Activated CD8-positive, alpha-beta T cell treated with anti-CD3 and anti-CD28 coated beads, Interleukin-2, amount 10 ng/mL, durations not matched to agents 7 days and 5 days (primary cell): ENCODE results near the gene DENND2D. TPM values are rescaled to one million over a fixed set of nuclear protein-coding genes. Genes with fewer than 3 reads are reported as not detected.
A peak's percentile ranks its signal among the peaks of the same experiment; 100 is the strongest.

Experiments
- ATAC-seq: fragments of 150-1000 bp; cut with Tn5 transposase; one replicate; pipeline ENCODE4 v1.10.0; 2021; ENCODE audit warnings: moderate library complexity
- CTCF ChIA-PET: fragments of 350-600 bp; sonication (Branson Sonifier 250); formaldehyde crosslinking; loops from one replicate; lab custom pipeline; 2021; ENCODE audit warnings: antibody characterized with exemption; lab: Charles Lee
- POLR2A ChIA-PET: fragments of 350-600 bp; sonication (Branson Sonifier 250); formaldehyde crosslinking; loops from one replicate; lab custom pipeline; 2021; ENCODE audit warnings: antibody characterized with exemption; lab: Charles Lee
- DNase-seq: peaks from one replicate; pipeline ENCODE4 v3.0.0-alpha.2; 2020
- H3K27ac Mint-ChIP-seq: one replicate; pipeline ENCODE4 v1.8.0; 2021; ENCODE audit warnings: mild to moderate bottlenecking, mixed read lengths
- H3K27me3 Mint-ChIP-seq: one replicate; pipeline ENCODE4 v1.8.0; 2021; ENCODE audit warnings: low read depth, mixed read lengths
- H3K36me3 Mint-ChIP-seq: one replicate; pipeline ENCODE4 v1.8.0; 2021; ENCODE audit warnings: low read depth, mixed read lengths
- H3K4me1 Mint-ChIP-seq: one replicate; pipeline ENCODE4 v1.8.0; 2021; ENCODE audit warnings: low read depth, mixed read lengths
- H3K4me3 Mint-ChIP-seq: one replicate; pipeline ENCODE4 v1.8.0; 2021; ENCODE audit warnings: mild to moderate bottlenecking, mixed read lengths
- H3K9me3 Mint-ChIP-seq: one replicate; pipeline ENCODE4 v1.8.0; 2022; ENCODE audit warnings: mixed read lengths; ENCODE audit not compliant: insufficient read depth
- total RNA-seq, 2 experiments: library from RNA; stranded (reverse); gene quantifications; one replicate each; pipeline ENCODE4 v1.2.3, GENCODE V29; 2021

DENND2D gene
- total RNA-seq, 2 experiments from 2014 or later, result 262 to 275 TPM

DNA sequence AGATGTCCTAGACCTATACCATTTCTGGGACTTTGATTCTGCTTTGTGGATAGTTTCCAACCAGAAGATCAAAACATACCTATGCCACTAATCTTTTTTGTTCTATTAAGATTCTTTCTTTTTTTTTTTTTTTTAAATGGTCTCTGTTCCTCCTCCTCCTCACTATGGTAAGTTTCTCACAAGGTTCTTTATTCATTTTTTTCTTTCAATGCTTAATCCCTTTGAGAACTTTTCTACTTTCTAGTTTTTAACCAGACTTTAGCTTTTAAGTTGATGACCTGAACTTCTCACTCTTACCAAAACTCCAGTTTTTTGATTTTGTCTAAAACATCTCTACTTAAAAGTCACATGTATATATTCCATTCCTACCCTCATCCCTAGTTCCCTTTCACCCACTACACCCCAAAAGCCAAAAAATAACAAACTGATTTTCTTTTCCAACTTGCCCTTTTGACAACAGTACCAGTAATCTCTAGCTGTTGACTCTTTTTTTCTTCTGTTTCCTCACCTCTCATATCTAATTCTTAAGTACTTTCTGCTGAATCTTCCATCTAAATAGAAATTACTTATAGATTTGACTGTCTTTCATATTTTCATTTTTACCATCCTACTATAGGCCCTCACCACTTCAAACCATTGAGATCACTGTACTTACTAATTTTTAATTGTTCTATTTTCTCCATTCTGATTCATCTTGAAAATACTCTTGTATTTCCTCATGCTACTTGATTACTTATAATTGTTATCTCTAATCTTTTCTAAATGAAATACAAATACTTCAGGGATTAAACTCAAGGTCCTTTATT, 54.3 kb downstream of the DENND2D start:
- peaks cover 45% of the 10 kb centered on the region for H3K4me1 Mint-ChIP-seq
- POLR2A ChIA-PET, result no interaction called here
- ATAC-seq, result no peak

DNA sequence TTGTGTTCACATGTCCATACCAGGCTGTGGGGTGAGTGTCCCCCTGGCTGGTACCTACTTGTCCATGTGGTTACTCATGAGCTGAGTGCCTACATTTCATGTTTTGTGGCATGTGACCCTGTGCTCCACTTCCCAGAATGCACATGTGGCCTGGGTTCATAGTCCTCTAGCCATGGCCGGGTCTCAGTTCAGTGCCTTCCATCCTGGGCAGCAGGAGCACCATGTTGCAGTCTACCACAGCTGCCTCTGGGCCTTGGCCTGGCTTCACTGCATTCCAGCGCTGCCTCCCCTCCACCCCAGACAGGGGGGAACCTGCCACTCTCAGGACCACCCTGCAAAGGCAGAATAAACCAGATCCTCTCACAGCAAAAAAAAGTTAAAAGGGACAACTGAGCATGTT, 54.9 kb downstream of the DENND2D start:
- ATAC-seq, result no peak
- no peaks in the 10 kb centered on the region for H3K9me3 Mint-ChIP-seq
- no peaks in the 10 kb centered on the region for H3K27me3 Mint-ChIP-seq
- H3K4me3 Mint-ChIP-seq, result no peak overlapping the region
- peaks cover 47% of the 10 kb centered on the region for H3K4me1 Mint-ChIP-seq
- ChIA-PET POLR2A (no interaction called here), CTCF (no interaction called here)
- peaks cover 46% of the 10 kb centered on the region for H3K36me3 Mint-ChIP-seq
- no peak for DNase-seq
- no peak overlapping the region for H3K27ac Mint-ChIP-seq

More for the DNA sequence above, 54.3 kb downstream of the DENND2D start:
- Mint-ChIP-seq H3K27ac (peak overlapping the region; percentile 24), H3K4me3 (no peak overlapping the region), H3K27me3 (no peaks in the 10 kb centered on the region), H3K9me3 (no peaks in the 10 kb centered on the region), H3K36me3 (peaks cover 50% of the 10 kb centered on the region)
- CTCF ChIA-PET, result no interaction called here
- DNase-seq, result no peak

DNA sequence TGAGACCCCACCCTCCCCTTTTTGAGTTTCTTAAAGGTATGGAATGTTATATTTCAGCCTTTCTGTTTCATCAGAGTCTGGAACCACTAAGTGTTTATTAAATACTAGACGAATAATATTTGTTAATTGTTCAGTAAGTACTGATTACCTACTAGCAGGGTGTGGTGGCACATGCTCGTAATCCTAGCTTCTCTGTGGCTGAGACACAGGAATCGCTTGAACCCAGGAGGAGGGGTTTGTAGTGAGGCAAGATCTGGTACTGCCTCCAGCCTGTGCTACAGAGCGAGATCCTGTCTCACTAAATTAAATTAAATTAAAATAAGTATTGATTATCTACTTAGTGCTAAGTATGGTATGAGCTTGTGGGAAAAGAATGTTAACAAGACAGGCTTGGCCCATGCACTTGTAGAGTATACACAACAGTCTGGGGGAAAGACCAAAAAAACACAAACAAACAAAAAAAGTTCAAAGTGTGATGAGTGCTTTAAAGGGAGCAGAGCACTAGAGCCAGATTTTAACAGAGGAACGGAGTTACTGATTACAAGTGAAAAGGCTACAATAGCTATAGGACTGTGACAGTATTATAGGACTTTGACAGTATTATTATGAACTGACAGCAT, 58.0 kb downstream of the DENND2D start:
- peaks cover 34% of the 10 kb centered on the region for H3K36me3 Mint-ChIP-seq
- ATAC-seq, result no peak
- CTCF ChIA-PET, result interaction anchor here (0.9 kb wide), 1 partner anchor 81 kb away, joined by 3 read pairs; no protein-coding TSS in a partner anchor
- DNase-seq, result no peak
- H3K4me1 Mint-ChIP-seq, result peaks cover 51% of the 10 kb centered on the region
- H3K27me3 Mint-ChIP-seq, result no peaks in the 10 kb centered on the region
- no peak overlapping the region for H3K27ac Mint-ChIP-seq
- no peaks in the 10 kb centered on the region for H3K9me3 Mint-ChIP-seq
- no peak overlapping the region for H3K4me3 Mint-ChIP-seq
- POLR2A ChIA-PET, result interaction anchor here (0.9 to 1.0 kb wide), 2 partner anchors 179 to 612 kb away, joined by 3 to 4 read pairs; partner anchors contain the start of gene LRIF1

DNA sequence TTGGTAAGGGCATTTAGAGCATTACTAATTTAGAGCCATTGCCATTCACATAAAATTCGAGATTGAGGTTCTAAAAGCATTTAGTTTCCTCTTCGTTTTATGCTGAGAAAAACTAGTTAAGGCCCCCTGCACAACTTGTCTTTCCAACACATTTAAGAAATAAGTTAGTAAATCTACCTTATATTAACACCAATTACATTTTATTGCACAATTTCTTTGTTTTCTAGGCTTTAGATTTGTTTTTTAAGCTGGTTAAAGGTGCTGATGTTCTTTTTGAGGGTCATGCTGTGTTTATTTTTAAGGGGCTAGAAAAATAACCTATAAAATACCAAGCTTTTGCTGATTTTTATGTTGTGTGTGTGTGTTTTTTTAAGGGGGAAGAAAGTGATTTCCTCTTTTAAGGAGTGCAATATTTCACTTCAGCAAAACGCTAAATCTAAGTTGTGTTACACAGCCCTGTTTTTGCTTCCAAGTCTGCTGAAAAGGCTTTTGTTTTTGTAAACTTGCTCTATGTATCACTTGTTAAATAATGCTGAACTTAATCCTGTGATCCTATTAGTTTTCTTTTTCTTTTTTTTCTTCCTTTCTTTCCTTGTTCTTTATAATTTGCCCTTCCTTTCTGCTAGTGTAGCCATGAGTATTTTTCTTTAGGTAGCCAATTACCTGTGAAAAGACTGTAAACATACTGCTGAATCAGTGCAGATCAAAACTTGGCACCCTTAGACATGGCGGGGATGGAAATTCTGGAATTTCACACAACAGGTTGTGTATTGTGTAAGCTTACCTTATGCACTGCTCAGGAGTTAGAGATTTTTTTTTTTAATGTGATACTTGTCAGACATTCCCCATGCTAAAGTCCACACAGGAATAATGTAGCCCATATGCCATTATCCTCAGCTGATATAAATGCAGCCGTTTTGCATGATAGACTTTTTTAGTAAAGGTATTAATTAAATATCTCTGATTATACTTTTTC, 58.9 kb downstream of the DENND2D start:
- DNase-seq (no peak), ATAC-seq (no peak)
- CTCF ChIA-PET, result interaction anchor here (1.4 to 1.5 kb wide), 2 partner anchors 9 to 58 kb away, joined by 3 to 4 read pairs; no protein-coding TSS in a partner anchor
- Mint-ChIP-seq H3K36me3 (peaks cover 37% of the 10 kb centered on the region), H3K4me1 (peaks cover 52% of the 10 kb centered on the region), H3K27ac (peak overlapping the region; percentile 95), H3K27me3 (no peaks in the 10 kb centered on the region), H3K9me3 (no peaks in the 10 kb centered on the region), H3K4me3 (peak overlapping the region; percentile 97)
- POLR2A ChIA-PET, result interaction anchor here (0.9 to 2.8 kb wide), 9 partner anchors 7 to 613 kb away, joined by 3 to 18 read pairs (median 4); partner anchors contain the start of gene LRIF1

DNA sequence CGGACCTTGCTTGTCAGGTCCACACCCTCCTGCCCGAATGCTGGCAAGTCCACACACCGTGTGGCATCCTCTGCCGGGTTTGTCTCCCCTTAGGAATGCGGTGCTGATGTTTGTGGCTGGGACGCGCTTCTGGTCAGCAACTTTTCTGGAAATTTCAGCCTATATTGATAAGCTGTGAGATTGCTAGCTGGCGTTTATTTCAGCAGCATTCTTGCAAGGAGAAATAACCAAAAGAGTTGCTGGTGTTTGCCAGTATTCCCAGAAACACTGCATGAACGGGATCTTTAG, 59.8 kb downstream of the DENND2D start:
- ChIA-PET POLR2A (interaction anchor here (0.6 to 2.8 kb wide), 9 partner anchors 8 to 81 kb away, joined by 3 to 18 read pairs (median 3); no protein-coding TSS in a partner anchor), CTCF (interaction anchor here (1.4 to 1.5 kb wide), 2 partner anchors 10 to 59 kb away, joined by 3 to 4 read pairs; no protein-coding TSS in a partner anchor)
- Mint-ChIP-seq H3K9me3 (no peaks in the 10 kb centered on the region), H3K27ac (peak overlapping the region; percentile 95), H3K4me1 (peaks cover 45% of the 10 kb centered on the region), H3K36me3 (peaks cover 35% of the 10 kb centered on the region), H3K4me3 (peak overlapping the region; percentile 97), H3K27me3 (no peaks in the 10 kb centered on the region)
- ATAC-seq (no peak), DNase-seq (no peak)

DNA sequence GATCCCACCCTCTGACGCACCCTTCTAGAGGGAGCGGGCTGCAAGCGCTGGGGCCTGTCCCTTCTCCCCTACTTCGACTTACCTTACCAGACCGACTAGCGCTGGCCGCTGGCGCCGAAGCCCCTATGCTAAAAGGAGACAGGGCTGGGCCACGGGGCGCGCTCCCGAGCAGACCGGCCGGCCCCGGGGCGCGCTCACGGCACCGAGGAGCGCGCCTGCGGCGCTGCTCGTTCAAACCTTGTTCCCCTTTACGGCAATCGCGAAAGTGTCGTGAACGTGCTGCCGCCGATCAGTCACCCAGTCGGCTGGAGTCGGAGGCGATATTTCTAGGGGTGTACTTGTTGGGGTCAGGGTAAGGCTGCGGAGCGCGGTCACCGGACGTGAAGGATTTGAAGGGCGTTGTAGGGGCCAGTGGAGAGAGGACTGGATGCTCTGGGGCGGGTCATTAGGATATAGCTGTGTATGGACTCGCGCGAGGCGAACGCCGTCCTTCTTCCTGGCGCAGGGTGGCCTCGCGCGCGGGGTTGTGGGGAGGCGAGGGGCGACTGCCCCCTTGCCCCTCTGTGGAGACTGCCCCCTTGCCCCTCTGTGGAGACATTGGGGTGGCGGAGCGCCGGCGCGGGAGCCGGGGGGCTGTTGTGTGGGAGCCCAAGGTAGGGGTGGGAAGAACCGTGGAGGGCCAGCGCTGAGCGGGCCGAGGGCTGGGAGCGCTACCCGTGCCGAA, 60.3 kb downstream of the DENND2D start, which contains the start of the genes CEPT1 and DRAM2:
TSS of gene CEPT1 (plus strand) at position 268 of the 724 bp plus-strand sequence. CDS start 7,492 bp downstream, outside the sequence.
TSS of gene DRAM2 (minus strand) at position 138 of the 724 bp plus-strand sequence. CDS start 8,539 bp downstream, outside the sequence.
- H3K4me3 Mint-ChIP-seq, result peak within 1 kb of the TSS; percentile 97
- no peaks in the 10 kb centered on the region for H3K9me3 Mint-ChIP-seq
- POLR2A ChIA-PET, result interaction anchor here (0.6 to 2.8 kb wide), 22 partner anchors 9 to 599 kb away, joined by 3 to 18 read pairs (median 4); partner anchors contain the start of genes DENND2D and INKA2
- peaks cover 45% of the 10 kb centered on the region for H3K4me1 Mint-ChIP-seq
- CTCF ChIA-PET, result interaction anchor here (1.1 to 1.5 kb wide), 5 partner anchors 10 to 109 kb away, joined by 3 to 5 read pairs (median 4); no protein-coding TSS in a partner anchor
- DNase-seq, result peak; percentile 97
- peak; percentile 82 for ATAC-seq
- H3K27ac Mint-ChIP-seq, result peak within 1 kb of the TSS; percentile 95
- no peaks in the 10 kb centered on the region for H3K27me3 Mint-ChIP-seq
- H3K36me3 Mint-ChIP-seq, result peaks cover 38% of the 10 kb centered on the region

DNA sequence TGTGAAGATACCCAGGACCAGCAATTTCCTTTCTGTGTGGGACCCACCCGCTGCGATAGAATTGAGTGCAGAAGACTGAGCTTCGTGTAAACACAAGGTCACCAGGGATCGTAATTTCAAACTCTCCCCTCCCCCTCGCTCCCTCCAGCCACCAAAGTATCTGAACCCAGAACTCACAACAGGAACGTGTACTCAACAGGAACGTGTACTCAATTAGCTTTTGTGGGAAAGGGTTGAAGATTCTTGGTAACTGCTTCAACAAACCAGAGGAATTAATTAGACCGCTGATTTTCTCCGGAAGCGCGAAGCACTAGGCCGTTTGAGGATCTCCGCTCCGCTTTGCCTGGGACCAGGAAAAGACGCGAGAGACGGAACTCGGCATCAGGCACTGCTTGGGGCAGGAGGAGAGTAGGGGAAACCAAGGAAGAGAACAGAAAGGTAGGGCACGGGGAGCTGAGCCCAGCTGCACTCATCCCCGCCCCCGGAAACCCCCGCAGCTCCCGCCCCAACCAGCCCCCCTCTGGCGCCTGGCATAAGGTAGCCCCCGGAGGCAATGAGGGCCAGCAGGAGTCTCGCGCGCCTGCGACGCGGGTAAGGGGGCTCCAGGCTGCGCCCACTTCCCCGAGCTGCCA, 61.0 kb downstream of the DENND2D start:
- no peaks in the 10 kb centered on the region for H3K27me3 Mint-ChIP-seq
- peaks cover 46% of the 10 kb centered on the region for H3K4me1 Mint-ChIP-seq
- peak overlapping the region; percentile 95 for H3K27ac Mint-ChIP-seq
- H3K4me3 Mint-ChIP-seq, result peak overlapping the region; percentile 97
- peaks cover 43% of the 10 kb centered on the region for H3K36me3 Mint-ChIP-seq
- ChIA-PET CTCF (interaction anchor here (1.0 to 1.5 kb wide), 9 partner anchors 11 to 261 kb away, joined by 3 to 5 read pairs (median 4); no protein-coding TSS in a partner anchor), POLR2A (interaction anchor here (0.6 to 2.8 kb wide), 20 partner anchors 11 to 600 kb away, joined by 3 to 18 read pairs (median 4); partner anchors contain the start of genes DENND2D and INKA2)
- peak; percentile 58 for DNase-seq
- ATAC-seq, result peak; percentile 65
- no peaks in the 10 kb centered on the region for H3K9me3 Mint-ChIP-seq

Other genes starting within 250 kb of the DENND2D start
- 10 to 100 TPM; 19.6 to 20.9 TPM for gene LRIF1, start 236.7 kb downstream of the DENND2D start, total RNA-seq
- gene DRAM2, start 60.6 kb downstream of the DENND2D start, total RNA-seq, result 10 to 100 TPM; 27.5 to 29.3 TPM
- 10 to 100 TPM; 36.6 to 37.5 TPM for gene CEPT1, start 60.4 kb downstream of the DENND2D start, total RNA-seq
- 10 to 100 TPM; 23.8 to 27.0 TPM for gene CHI3L2, start 27.1 kb upstream of the DENND2D start, total RNA-seq
- not detected for gene CHIA, start 90.2 kb upstream of the DENND2D start, total RNA-seq
- gene OVGP1, start 227.1 kb upstream of the DENND2D start, total RNA-seq, result under 1 TPM; 0.74 to 0.99 TPM
- gene WDR77, start 248.6 kb upstream of the DENND2D start, total RNA-seq, result 10 to 100 TPM; 54.3 to 57.8 TPM
- gene ATP5PB, start 248.8 kb upstream of the DENND2D start, total RNA-seq, result 100 to 1,000 TPM; 396 to 404 TPM